ENCODE results near the gene PGBD2.

DNA sequence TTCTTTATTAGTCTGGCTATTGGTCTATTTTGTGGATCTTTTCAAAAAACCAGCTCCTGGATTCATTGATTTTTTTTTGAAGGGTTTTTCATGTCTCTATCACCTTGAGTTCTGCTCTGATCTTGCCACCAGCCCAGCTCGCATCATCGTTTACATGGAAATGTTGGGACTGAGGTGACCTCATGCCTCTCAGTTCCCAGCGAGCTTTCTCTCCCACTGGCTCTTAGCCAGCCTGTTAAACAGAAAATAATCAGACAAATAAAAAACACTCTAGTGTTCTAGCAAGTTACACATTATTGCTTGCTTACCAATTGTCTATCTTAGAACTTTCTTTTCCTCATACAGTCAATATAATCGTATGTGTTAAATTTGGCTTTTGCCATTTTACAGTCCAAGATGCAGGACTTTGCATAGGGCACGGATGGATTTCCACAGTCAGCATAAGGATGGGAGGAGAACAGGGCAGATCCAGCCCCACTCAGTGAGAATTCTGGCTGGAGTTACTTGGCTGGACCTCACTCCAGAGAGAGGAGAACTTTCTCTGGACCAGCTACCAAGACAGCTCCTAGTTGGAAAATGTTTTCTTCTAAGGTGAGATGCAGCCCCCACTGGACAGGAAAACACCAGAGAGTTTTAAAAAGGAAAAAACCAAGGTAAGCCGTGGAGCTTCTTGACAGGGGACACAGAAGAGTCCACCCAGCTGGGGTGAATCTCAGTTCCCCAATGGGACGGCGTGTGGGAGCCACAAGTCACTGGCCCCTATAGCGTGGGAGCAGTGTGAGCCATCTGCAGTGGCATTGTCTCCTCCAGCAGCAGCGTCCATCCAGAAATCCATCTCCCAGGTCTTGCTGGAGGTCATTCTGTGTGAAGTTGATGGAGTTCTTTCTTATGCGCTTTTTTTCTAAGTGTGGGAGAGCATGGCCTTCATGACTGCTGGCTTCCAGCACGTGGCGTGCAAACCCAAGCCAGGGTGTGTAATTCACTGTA is 17.6 kb downstream of the PGBD2 start:
- TF ChIP-seq, protein P1, sequence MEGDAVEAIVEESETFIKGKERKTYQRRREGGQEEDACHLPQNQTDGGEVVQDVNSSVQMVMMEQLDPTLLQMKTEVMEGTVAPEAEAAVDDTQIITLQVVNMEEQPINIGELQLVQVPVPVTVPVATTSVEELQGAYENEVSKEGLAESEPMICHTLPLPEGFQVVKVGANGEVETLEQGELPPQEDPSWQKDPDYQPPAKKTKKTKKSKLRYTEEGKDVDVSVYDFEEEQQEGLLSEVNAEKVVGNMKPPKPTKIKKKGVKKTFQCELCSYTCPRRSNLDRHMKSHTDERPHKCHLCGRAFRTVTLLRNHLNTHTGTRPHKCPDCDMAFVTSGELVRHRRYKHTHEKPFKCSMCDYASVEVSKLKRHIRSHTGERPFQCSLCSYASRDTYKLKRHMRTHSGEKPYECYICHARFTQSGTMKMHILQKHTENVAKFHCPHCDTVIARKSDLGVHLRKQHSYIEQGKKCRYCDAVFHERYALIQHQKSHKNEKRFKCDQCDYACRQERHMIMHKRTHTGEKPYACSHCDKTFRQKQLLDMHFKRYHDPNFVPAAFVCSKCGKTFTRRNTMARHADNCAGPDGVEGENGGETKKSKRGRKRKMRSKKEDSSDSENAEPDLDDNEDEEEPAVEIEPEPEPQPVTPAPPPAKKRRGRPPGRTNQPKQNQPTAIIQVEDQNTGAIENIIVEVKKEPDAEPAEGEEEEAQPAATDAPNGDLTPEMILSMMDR (IDR thresholded peaks at IDR 0.05): no peak
- TF ChIP-seq POLR2A (IDR thresholded peaks at IDR 0.05): no peak

Measured in breast epithelium (tissue), 3 donors.